ENCODE data around the gene P3H2.

Gene P3H2

DNA sequence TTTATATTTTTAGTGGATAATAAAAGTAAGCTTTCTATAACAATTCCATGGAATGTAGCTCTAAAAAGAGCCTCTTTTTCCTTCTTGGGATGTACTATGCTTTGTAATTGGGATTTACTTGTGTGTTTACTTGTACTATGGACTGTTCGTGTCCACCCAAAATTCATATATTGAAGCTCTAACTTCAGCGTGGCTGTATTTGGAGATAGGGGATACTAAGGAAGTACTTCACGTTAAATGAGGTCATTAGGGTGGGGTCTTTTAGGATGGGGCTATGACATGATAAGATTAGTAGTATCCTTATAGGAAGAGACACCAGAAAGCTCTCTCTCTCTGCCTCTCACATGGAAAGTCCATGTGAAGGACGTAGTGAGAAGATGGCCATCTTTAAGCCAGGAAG lies 64.9 kb downstream of the P3H2 start:
- no peak for DNase-seq (ENCODE audit: low read depth in 2 of 2)

- no peak for DNase-seq (ENCODE audit: low read depth in 2 of 2)
Observed at GRCh38 chr3:190053919-190054672, 66.6 kb downstream of the P3H2 start.

DNA sequence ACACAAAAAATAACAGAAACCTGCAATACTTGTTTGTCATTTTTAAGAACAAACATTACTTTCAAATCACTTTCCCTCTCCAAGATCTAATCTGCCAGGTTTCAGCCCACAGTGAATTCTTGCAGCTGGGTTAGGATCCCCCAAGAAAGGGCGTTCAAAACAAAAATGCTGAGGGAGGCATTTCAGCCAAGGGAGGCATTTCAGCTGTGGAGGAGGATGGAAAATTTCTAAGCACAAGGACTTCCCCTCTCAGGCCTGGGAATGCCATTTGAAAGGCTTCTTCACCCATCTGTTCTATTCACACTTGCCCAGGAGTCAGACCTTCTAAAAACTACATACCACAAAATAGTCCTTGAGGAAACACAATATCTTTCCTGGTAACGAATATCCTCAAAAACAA lies 69.1 kb downstream of the P3H2 start:
- no peak for DNase-seq (ENCODE audit: low read depth in 2 of 2)

- no peak for DNase-seq (ENCODE audit: low read depth in 2 of 2)
Observed at GRCh38 chr3:190048932-190049441, 71.7 kb downstream of the P3H2 start.

DNA sequence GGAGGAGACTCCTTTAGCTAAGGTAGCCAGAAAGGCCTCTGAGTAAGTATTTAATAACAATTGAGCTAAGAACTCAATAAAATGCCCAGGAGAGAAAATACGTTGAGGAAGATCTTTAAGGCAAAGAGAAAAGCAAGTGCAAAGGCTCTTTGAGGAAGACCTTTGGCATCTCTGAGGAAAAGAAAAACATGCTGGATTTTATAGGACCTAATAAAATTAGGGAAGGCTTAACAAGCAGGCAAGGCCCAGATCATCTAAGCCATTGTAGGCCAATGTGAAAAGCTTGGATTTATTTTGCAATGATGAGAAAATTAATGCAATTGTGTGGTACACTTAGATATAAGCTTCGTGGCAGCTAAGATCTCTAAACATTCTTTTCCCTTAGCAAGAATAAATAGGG lies 75.7 kb downstream of the P3H2 start:
- DNase-seq (ENCODE audit: low read depth in 2 of 2) = no peak

DNA sequence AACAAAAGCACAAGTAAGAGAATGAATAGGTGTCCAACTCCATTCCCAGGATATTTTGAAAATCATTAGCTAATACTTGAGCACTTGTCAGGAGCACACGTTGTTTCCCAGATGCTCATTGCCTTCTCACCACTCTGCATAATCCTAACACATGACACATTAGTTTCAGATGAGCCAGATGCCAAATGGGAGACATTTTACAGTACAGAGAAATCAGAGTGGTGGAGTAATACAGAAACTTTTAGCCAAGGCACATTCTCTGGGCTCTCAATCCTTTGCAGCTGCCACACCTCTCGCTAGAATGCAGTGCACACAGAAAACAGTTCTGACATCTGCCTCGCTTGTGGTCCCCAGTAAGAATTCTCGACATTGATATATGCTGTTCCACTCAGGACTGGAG lies 76.6 kb downstream of the P3H2 start:
- no peak for DNase-seq (ENCODE audit: low read depth in 2 of 2)

- no peak for DNase-seq (ENCODE audit: low read depth in 2 of 2)
Observed at GRCh38 chr3:190043741-190044140, 77.0 kb downstream of the P3H2 start.

DNA sequence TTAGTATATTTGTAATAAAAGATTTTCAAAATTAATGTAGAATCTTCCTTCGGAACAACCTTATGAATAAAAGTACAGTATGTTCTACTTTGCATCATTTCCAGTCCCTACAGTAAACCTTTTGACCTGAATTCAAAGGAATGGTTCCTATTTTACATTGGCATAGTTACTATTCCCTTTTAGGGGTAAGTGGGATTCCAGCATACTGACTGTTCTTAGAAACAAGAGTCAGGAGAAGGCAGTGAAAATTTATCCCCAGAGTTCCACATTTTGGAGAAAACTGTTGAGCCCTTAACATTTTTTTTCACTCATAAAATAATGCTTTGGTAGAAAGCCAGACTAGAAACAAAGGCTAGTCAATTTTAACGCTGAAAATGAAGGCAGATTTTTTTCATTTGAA lies 78.1 kb downstream of the P3H2 start:
- no peak for DNase-seq (ENCODE audit: low read depth in 2 of 2)

- no peak for DNase-seq (ENCODE audit: low read depth in 2 of 2)
Observed at GRCh38 chr3:190041333-190042041, 79.2 kb downstream of the P3H2 start.

GRCh38 chr3:190040145-190040544 lies 80.6 kb downstream of the P3H2 start:
- no peak for DNase-seq (ENCODE audit: low read depth in 2 of 2)

- no peak for DNase-seq (ENCODE audit: low read depth in 2 of 2)
Observed at GRCh38 chr3:190038050-190038933, 82.4 kb downstream of the P3H2 start.

- DNase-seq (ENCODE audit: low read depth in 2 of 2) = no peak
Observed at GRCh38 chr3:190036631-190037030, 84.1 kb downstream of the P3H2 start.

GRCh38 chr3:190034446-190034845 lies 86.3 kb downstream of the P3H2 start:
- DNase-seq (ENCODE audit: low read depth in 2 of 2) = no peak

DNA sequence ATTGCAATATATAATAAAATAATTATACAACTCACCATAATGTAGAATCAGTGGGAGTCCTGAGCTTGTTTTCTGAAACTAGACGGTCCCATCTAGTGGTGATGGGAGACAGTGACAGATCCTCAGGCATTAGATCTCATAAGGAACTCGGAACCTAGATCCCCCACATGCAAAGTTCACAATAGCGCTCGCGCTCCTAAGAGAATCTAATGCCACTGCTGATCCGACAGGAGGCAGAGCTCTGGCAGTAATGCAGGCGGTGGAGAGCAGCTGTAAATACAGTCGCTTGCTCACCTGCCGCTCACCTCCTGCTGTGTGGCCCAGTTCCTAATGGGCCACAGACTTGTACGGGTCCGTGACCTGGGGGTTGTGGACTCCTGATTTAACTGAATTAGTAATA lies 87.8 kb downstream of the P3H2 start:
- no peak for DNase-seq (ENCODE audit: low read depth in 2 of 2)

- no peak for DNase-seq (ENCODE audit: low read depth in 2 of 2)
Observed at GRCh38 chr3:190031887-190032752, 88.6 kb downstream of the P3H2 start.

GRCh38 chr3:190027116-190027515 lies 93.6 kb downstream of the P3H2 start:
- DNase-seq (ENCODE audit: low read depth in 2 of 2) = no peak

- no peak for DNase-seq (ENCODE audit: low read depth in 2 of 2)
Observed at GRCh38 chr3:190026154-190026553, 94.5 kb downstream of the P3H2 start.

- DNase-seq (ENCODE audit: low read depth in 2 of 2) = no peak
Observed at GRCh38 chr3:190024912-190025311, 95.8 kb downstream of the P3H2 start.

GRCh38 chr3:190019844-190020243 lies 100.9 kb downstream of the P3H2 start:
- DNase-seq (ENCODE audit: low read depth in 2 of 2) = no peak

DNA sequence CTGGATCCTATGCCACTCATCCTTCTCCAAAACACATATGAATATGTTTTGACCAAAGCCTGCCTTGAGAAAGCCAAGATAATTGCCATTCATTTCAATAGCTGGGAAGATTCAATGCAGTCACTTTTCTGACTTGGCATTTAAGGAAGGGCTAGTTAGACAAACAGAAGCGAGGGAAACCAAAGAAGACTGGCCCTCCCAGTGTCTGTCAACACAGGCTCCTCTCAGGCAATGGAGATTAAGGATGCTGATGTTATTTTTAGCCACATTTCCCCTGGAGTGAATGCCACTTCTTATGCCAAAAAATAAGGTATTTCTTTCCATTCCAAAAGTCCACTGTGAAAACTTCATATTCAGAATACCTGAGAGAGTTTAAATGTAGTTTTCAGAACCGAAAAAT lies 101.7 kb downstream of the P3H2 start:
- DNase-seq (ENCODE audit: low read depth in 2 of 2) = no peak

- no peak for DNase-seq (ENCODE audit: low read depth in 2 of 2)
Observed at GRCh38 chr3:190018460-190018859, 102.2 kb downstream of the P3H2 start.

Measured in stimulated activated CD8-positive, alpha-beta memory T cell treated with anti-CD3 and anti-CD28 coated beads, Interleukin-7, amount 100 ng/mL, for 4 hours (primary cell).